ENCODE data around the gene ELAC1.
"Not testable (repeated sequence)": the region's sequence is repeated elsewhere in the genome, so short reads cannot be mapped to it uniquely, and the experiment has no call there.

The ELAC1 gene

GRCh38 chr18:50937183-50937582, 30.7 kb upstream of the ELAC1 start:
- no peak overlapping the region for H3K4me3 ChIP-seq
- H3K9me3 ChIP-seq (replicated peaks in 1 of 11): no peaks in the 10 kb centered on the region
- no peaks in the 10 kb centered on the region for H3K27me3 ChIP-seq
- H3K36me3 ChIP-seq: peaks cover 60 to 100% (median 80%) of the 10 kb centered on the region in 11 experiments
- H3K9ac ChIP-seq: no peak overlapping the region
- peaks cover 0 to 19% (median 0%) of the 10 kb centered on the region in 10 experiments; a peak in 3 of 20 replicates for H3K4me1 ChIP-seq
- H3K27ac ChIP-seq: no peak overlapping the region
- no peaks in the 10 kb centered on the region; a peak in 1 of 22 replicates for H4K20me1 ChIP-seq
- H3K4me2 ChIP-seq: no peak overlapping the region
- no peak for TF ChIP-seq Cebpa-rat (IDR thresholded peaks at IDR 0.05)

- no peaks in the 10 kb centered on the region; a peak in 2 of 22 replicates for H4K20me1 ChIP-seq
- no peak overlapping the region for H3K9ac ChIP-seq
- H3K27ac ChIP-seq: no peak overlapping the region
- peaks cover 0 to 31% (median 0%) of the 10 kb centered on the region in 10 experiments; a peak in 7 of 20 replicates for H3K4me1 ChIP-seq
- H3K27me3 ChIP-seq: no peaks in the 10 kb centered on the region
- no peak for TF ChIP-seq Cebpa-rat (IDR thresholded peaks at IDR 0.05)
- no peak overlapping the region for H3K4me2 ChIP-seq
- H3K4me3 ChIP-seq: no peak overlapping the region
- H3K36me3 ChIP-seq: peaks cover 52 to 98% (median 74%) of the 10 kb centered on the region in 11 experiments
- no peaks in the 10 kb centered on the region for H3K9me3 ChIP-seq (replicated peaks in 1 of 11)
Measured at GRCh38 chr18:50938912-50939311, 28.9 kb upstream of the ELAC1 start.

GRCh38 chr18:50944245-50944932, 23.5 kb upstream of the ELAC1 start:
- no peak for TF ChIP-seq Cebpa-rat (IDR thresholded peaks at IDR 0.05)
- Histone ChIP-seq H3K36me3 (peaks cover 49 to 98% (median 80%) of the 10 kb centered on the region in 11 experiments), H3K4me2 (peak overlapping the region in 3 of 11 experiments; percentile 39 to 78 (median 73); a peak in 6 of 22 replicates)

GRCh38 chr18:50945918-50946317, 21.9 kb upstream of the ELAC1 start:
- H3K4me1 ChIP-seq: peaks cover 0 to 31% (median 0%) of the 10 kb centered on the region in 10 experiments; a peak in 7 of 20 replicates
- H3K4me3 ChIP-seq: not testable (repeated sequence)
- peaks cover 37 to 97% (median 75%) of the 10 kb centered on the region in 11 experiments for H3K36me3 ChIP-seq

More at GRCh38 chr18:50944245-50944932, 23.5 kb upstream of the ELAC1 start:
- Histone ChIP-seq H3K9ac (peak overlapping the region in 1 of 11 experiments; percentile 7; a peak in 2 of 22 replicates), H3K27me3 (no peaks in the 10 kb centered on the region), H3K9me3 (replicated peaks in 1 of 11) (no peaks in the 10 kb centered on the region), H3K27ac (peak overlapping the region in 3 of 11 experiments; percentile 28 to 33 (median 33); a peak in 7 of 22 replicates), H3K4me1 (peaks cover 0 to 31% (median 0%) of the 10 kb centered on the region in 10 experiments; a peak in 7 of 20 replicates), H4K20me1 (peaks cover 0 to 9% (median 0%) of the 10 kb centered on the region in 11 experiments; a peak in 4 of 22 replicates), H3K4me3 (no peak overlapping the region)

GRCh38 chr18:50947899-50948298, 19.9 kb upstream of the ELAC1 start:
- Histone ChIP-seq H3K9ac (no peak overlapping the region), H3K27ac (no peak overlapping the region), H3K4me2 (no peak overlapping the region), H3K36me3 (peaks cover 34 to 79% (median 64%) of the 10 kb centered on the region in 11 experiments), H4K20me1 (peaks cover 0 to 9% (median 0%) of the 10 kb centered on the region in 11 experiments; a peak in 3 of 22 replicates), H3K9me3 (replicated peaks in 1 of 11) (no peaks in the 10 kb centered on the region), H3K4me3 (no peak overlapping the region), H3K4me1 (peaks cover 0 to 29% (median 0%) of the 10 kb centered on the region in 10 experiments; a peak in 7 of 20 replicates), H3K27me3 (no peaks in the 10 kb centered on the region)
- TF ChIP-seq Cebpa-rat (IDR thresholded peaks at IDR 0.05): no peak

More at GRCh38 chr18:50945918-50946317, 21.9 kb upstream of the ELAC1 start:
- H3K4me2 ChIP-seq; H3K9ac ChIP-seq; H3K27me3 ChIP-seq; H3K9me3 ChIP-seq (replicated peaks in 1 of 11); H4K20me1 ChIP-seq; H3K27ac ChIP-seq: not testable (repeated sequence)

- Histone ChIP-seq H3K9me3 (replicated peaks in 1 of 11) (no peaks in the 10 kb centered on the region), H3K27ac (no peak overlapping the region), H3K4me2 (no peak overlapping the region), H3K9ac (no peak overlapping the region), H3K4me3 (no peak overlapping the region), H3K36me3 (peaks cover 26 to 66% (median 51%) of the 10 kb centered on the region in 11 experiments), H4K20me1 (peaks cover 0 to 6% (median 0%) of the 10 kb centered on the region in 11 experiments; a peak in 2 of 22 replicates), H3K4me1 (peaks cover 0 to 16% (median 0%) of the 10 kb centered on the region in 10 experiments; a peak in 7 of 20 replicates), H3K27me3 (no peaks in the 10 kb centered on the region)
- TF ChIP-seq Cebpa-rat (IDR thresholded peaks at IDR 0.05): no peak
Measured at GRCh38 chr18:50949185-50949584, 18.7 kb upstream of the ELAC1 start.

- H3K27me3 ChIP-seq: no peaks in the 10 kb centered on the region
- no peak overlapping the region for H3K27ac ChIP-seq
- H3K4me1 ChIP-seq: peaks cover 0 to 2% (median 0%) of the 10 kb centered on the region in 10 experiments; a peak in 2 of 20 replicates
- H3K9ac ChIP-seq: no peak overlapping the region
- peaks cover 20 to 52% (median 39%) of the 10 kb centered on the region in 11 experiments for H3K36me3 ChIP-seq
- no peak for TF ChIP-seq Cebpa-rat (IDR thresholded peaks at IDR 0.05)
- no peaks in the 10 kb centered on the region for H3K9me3 ChIP-seq (replicated peaks in 1 of 11)
- no peak overlapping the region for H3K4me3 ChIP-seq
- no peak overlapping the region for H3K4me2 ChIP-seq
- H4K20me1 ChIP-seq: no peaks in the 10 kb centered on the region; a peak in 1 of 22 replicates
Measured at GRCh38 chr18:50950626-50951025, 17.2 kb upstream of the ELAC1 start.

GRCh38 chr18:50953822-50954221, 14.0 kb upstream of the ELAC1 start:
- no peaks in the 10 kb centered on the region for H3K4me1 ChIP-seq

GRCh38 chr18:50955253-50955652, 12.6 kb upstream of the ELAC1 start:
- peaks cover 0 to 6% (median 4%) of the 10 kb centered on the region in 11 experiments; a peak in 10 of 22 replicates for H3K36me3 ChIP-seq
- H3K4me2 ChIP-seq: no peak overlapping the region
- TF ChIP-seq Cebpa-rat (IDR thresholded peaks at IDR 0.05): no peak
- no peak overlapping the region for H3K4me3 ChIP-seq
- no peaks in the 10 kb centered on the region for H3K4me1 ChIP-seq
- H3K9ac ChIP-seq: no peak overlapping the region
- H4K20me1 ChIP-seq: no peaks in the 10 kb centered on the region
- no peak overlapping the region for H3K27ac ChIP-seq
- H3K27me3 ChIP-seq: no peaks in the 10 kb centered on the region
- peaks cover 4 to 8% (median 6%) of the 10 kb centered on the region in 11 experiments; a peak in 19 of 22 replicates for H3K9me3 ChIP-seq (replicated peaks in 1 of 11)

More at GRCh38 chr18:50953822-50954221, 14.0 kb upstream of the ELAC1 start:
- Histone ChIP-seq H3K4me2 (no peak overlapping the region), H3K27ac (no peak overlapping the region), H3K27me3 (no peaks in the 10 kb centered on the region), H3K4me3 (no peak overlapping the region), H3K9me3 (replicated peaks in 1 of 11) (no peaks in the 10 kb centered on the region; a peak in 1 of 22 replicates), H3K36me3 (peaks cover 5 to 20% (median 14%) of the 10 kb centered on the region in 11 experiments; a peak in 19 of 22 replicates), H3K9ac (no peak overlapping the region), H4K20me1 (no peaks in the 10 kb centered on the region; a peak in 1 of 22 replicates)
- no peak for TF ChIP-seq Cebpa-rat (IDR thresholded peaks at IDR 0.05)

All from BLaER1 treated with 17β-estradiol and CSF1 and Interleukin-3, amounts not matched to agents 10 nM and 100 nM (cell line).